HEK293 (cell line): ENCODE data around the gene GAP43.
"Not testable (repeated sequence)": the region's sequence is repeated elsewhere in the genome, so short reads cannot be mapped to it uniquely, and the experiment has no call there.

Experiments
- CTCF ChIP-seq: fragments of 450-650 bp; formaldehyde crosslinking; IDR thresholded peaks from 2 replicates; pipeline ENCODE4 v1.5.1; 2016; ENCODE audit warnings: missing biosample characterization, missing genetic modification characterization
- GLIS1 ChIP-seq: fragments of 450-650 bp; formaldehyde crosslinking; IDR thresholded peaks from 2 replicates; pipeline ENCODE4 v1.5.1; 2016; ENCODE audit warnings: missing biosample characterization, missing genetic modification characterization
- HOXA7 ChIP-seq: sonication (generic); formaldehyde crosslinking; IDR thresholded peaks from 2 replicates; pipeline ENCODE4 v1.8.1; 2022; ENCODE audit warnings: missing genetic modification reagents, borderline replicate concordance
- OSR2 ChIP-seq: fragments of 450-650 bp; formaldehyde crosslinking; IDR thresholded peaks from 2 replicates; pipeline ENCODE4 v1.5.1; 2016; ENCODE audit warnings: missing biosample characterization, missing genetic modification characterization
- REST ChIP-seq: fragments of 450-650 bp; formaldehyde crosslinking; IDR thresholded peaks from 2 replicates; pipeline ENCODE4 v1.5.1; 2016; ENCODE audit warnings: missing biosample characterization, missing genetic modification characterization
- YY1 ChIP-seq: fragments of 450-650 bp; formaldehyde crosslinking; IDR thresholded peaks from 2 replicates; pipeline ENCODE4 v1.5.1; 2018; ENCODE audit warnings: missing biosample characterization, missing genetic modification characterization
- ZBTB17 ChIP-seq: fragments of 450-650 bp; formaldehyde crosslinking; IDR thresholded peaks from 2 replicates; pipeline ENCODE4 v1.5.1; 2016; ENCODE audit warnings: missing biosample characterization, missing genetic modification characterization
- ZBTB7A ChIP-seq: fragments of 450-650 bp; formaldehyde crosslinking; IDR thresholded peaks from 2 replicates; pipeline ENCODE4 v1.5.1; 2016; ENCODE audit warnings: low read depth, missing biosample characterization, missing genetic modification characterization
- ZEB2 ChIP-seq: fragments of 450-650 bp; formaldehyde crosslinking; IDR thresholded peaks from 2 replicates; pipeline ENCODE4 v1.5.1; 2016; ENCODE audit warnings: missing biosample characterization, missing genetic modification characterization
- ZNF175 ChIP-seq: fragments of 450-650 bp; formaldehyde crosslinking; IDR thresholded peaks from 2 replicates; pipeline ENCODE4 v1.5.1; 2016; ENCODE audit warnings: missing biosample characterization, missing genetic modification characterization
- TF ChIP-seq, protein P1 (sequence below): fragments of 450-650 bp; formaldehyde crosslinking; IDR thresholded peaks from 2 replicates; pipeline ENCODE4 v1.5.1; 2016; ENCODE audit warnings: missing biosample characterization, missing genetic modification characterization

DNA sequence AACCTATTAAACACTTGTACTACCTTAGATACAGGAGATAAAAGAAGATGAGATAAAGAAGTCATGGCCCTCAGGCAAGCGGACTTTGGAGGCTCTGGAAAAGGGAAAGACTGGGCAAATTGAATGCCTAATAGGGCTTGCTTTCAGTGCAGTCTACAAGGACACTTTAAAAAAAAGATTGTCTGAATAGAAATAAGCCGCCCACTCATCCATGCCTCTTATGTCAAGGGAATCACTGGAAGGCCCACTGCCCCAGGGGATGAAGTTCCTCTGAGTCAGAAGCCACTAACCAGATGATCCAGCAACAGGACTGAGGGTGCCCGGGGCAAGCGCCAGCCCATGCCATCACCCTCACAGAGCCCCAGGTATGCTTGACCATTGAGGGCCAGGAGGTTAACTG, 121.2 kb downstream of the GAP43 start:
- TF ChIP-seq CTCF (tag by site-specific recombination); ZNF175 (tag by site-specific recombination); REST (tag by site-specific recombination); OSR2 (tag by site-specific recombination); ZBTB17 (tag by site-specific recombination); ZBTB7A (tag by site-specific recombination); GLIS1 (tag by site-specific recombination); HOXA7 (CRISPR knock-in tag); ZEB2; YY1 (tag by site-specific recombination): not testable (repeated sequence)
- TF ChIP-seq, protein P1, sequence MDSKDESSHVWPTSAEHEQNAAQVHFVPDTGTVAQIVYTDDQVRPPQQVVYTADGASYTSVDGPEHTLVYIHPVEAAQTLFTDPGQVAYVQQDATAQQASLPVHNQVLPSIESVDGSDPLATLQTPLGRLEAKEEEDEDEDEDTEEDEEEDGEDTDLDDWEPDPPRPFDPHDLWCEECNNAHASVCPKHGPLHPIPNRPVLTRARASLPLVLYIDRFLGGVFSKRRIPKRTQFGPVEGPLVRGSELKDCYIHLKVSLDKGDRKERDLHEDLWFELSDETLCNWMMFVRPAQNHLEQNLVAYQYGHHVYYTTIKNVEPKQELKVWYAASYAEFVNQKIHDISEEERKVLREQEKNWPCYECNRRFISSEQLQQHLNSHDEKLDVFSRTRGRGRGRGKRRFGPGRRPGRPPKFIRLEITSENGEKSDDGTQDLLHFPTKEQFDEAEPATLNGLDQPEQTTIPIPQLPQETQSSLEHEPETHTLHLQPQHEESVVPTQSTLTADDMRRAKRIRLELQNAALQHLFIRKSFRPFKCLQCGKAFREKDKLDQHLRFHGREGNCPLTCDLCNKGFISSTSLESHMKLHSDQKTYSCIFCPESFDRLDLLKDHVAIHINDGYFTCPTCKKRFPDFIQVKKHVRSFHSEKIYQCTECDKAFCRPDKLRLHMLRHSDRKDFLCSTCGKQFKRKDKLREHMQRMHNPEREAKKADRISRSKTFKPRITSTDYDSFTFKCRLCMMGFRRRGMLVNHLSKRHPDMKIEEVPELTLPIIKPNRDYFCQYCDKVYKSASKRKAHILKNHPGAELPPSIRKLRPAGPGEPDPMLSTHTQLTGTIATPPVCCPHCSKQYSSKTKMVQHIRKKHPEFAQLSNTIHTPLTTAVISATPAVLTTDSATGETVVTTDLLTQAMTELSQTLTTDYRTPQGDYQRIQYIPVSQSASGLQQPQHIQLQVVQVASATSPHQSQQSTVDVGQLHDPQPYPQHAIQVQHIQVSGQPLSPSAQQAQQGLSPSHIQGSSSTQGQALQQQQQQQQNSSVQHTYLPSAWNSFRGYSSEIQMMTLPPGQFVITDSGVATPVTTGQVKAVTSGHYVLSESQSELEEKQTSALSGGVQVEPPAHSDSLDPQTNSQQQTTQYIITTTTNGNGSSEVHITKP = not testable (repeated sequence)
